GM13977 (cell line): Measurements from ENCODE around the gene ARHGAP44.

Experiments used
- DNase-seq: peaks from one replicate; pipeline ENCODE4 v3.0.0; 2012; ENCODE audit warnings: low spot score
- CTCF ChIP-seq: IDR thresholded peaks from 2 replicates; pipeline ENCODE4 v1.5.1; 2012; ENCODE audit warnings: mild to moderate bottlenecking, control low read depth; ENCODE audit not compliant: insufficient read depth; ENCODE audit errors: extremely low read depth, missing control alignments
- in situ Hi-C: fragments of 300-500 bp; cut with MboI; formaldehyde crosslinking; loops from one replicate; pipeline ENCODE4 v1.12.0; 2022; ENCODE audit warnings: low sequenced_read_pairs, low pct_unique_long_range_greater_than_20kb, mixed read lengths, inconsistent platforms; ENCODE audit not compliant: unreplicated experiment

Gene ARHGAP44

GRCh38 chr17:12983991-12984884, 194.9 kb downstream of the ARHGAP44 start:
- in situ Hi-C loops: no loop called here
- no peak for TF ChIP-seq CTCF
- DNase-seq: no peak

GRCh38 chr17:12985431-12986293, 196.4 kb downstream of the ARHGAP44 start:
- no peak for DNase-seq
- no peak for TF ChIP-seq CTCF
- in situ Hi-C loops: no loop called here

GRCh38 chr17:12987120-12987519, 197.8 kb downstream of the ARHGAP44 start:
- DNase-seq: no peak
- TF ChIP-seq CTCF: no peak
- in situ Hi-C loops: no loop called here

GRCh38 chr17:12990041-12990808, 200.9 kb downstream of the ARHGAP44 start:
- in situ Hi-C loops: no loop called here
- DNase-seq: no peak
- no peak for TF ChIP-seq CTCF

- no peak for TF ChIP-seq CTCF
- in situ Hi-C loops: no loop called here
- no peak for DNase-seq
Observed at GRCh38 chr17:12990926-12991325, 201.6 kb downstream of the ARHGAP44 start.

GRCh38 chr17:12992676-12993075, 203.4 kb downstream of the ARHGAP44 start:
- in situ Hi-C loops: no loop called here
- DNase-seq: no peak
- no peak for TF ChIP-seq CTCF
